ENCODE measurements around the gene UNC5C.

The UNC5C gene

GRCh38 chr4:95122001-95122400 lies 426.8 kb downstream of the UNC5C start:
- no peak for DNase-seq (ENCODE audit: low spot score)

- no peak for DNase-seq (ENCODE audit: low spot score)
Measured at GRCh38 chr4:95120456-95120855, 428.3 kb downstream of the UNC5C start.

DNA sequence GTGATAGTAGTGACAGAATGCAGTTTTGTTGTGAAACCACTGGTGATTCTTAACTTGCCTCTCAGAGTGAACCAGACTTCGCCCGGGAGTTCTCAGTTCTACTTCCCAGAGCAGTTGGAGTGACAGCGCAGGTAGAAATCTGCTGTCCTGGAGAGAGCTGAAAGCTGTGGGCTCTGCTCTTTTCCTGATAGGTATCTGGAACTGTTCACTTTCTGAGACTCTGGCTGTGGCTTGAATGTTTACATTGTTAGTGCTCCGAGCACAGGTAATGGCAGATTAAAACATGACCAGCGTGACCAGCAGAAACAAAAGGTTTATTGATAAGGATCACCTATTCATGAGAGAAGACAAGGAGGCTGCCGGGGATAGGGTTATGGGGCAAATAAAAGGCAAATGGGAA lies 430.3 kb downstream of the UNC5C start:
- DNase-seq (ENCODE audit: low spot score), result no peak

DNA sequence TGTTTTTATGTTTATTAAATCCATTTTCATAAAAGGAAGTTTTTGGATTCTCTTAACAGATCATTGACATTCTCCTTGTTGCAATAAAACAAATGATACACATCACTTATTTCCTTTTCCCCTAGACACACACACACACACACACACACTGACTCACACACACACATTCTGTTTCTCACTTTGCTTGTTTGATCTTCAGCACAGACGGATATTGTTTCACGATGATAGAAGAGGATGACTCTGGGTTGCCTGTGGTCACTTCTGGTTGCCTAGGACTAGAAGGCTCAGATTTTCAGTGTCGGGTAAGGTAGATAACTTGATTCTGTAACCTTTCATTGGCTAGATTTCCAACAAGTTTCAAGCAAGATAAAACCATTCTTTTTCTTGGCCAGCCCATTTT lies 434.3 kb downstream of the UNC5C start:
- no peak for DNase-seq (ENCODE audit: low spot score)
